Type B pancreatic cell (in vitro differentiated cells): ENCODE measurements around the gene NETO1. TPM values are rescaled to one million over a fixed set of nuclear protein-coding genes. Genes with fewer than 3 reads are reported as not detected.

Source experiments
- DNase-seq: peaks from one replicate; pipeline ENCODE4 v3.0.0; 2021; ENCODE audit warnings: mixed read lengths; ENCODE audit not compliant: unreplicated experiment; ENCODE audit errors: extremely low spot score
- H3K27ac Mint-ChIP-seq: 2 replicates; pipeline ENCODE4 v1.8.0; 2021; ENCODE audit warnings: mild to moderate bottlenecking, mixed read lengths
- H3K27me3 Mint-ChIP-seq: 2 replicates; pipeline ENCODE4 v1.8.0; 2021; ENCODE audit warnings: mixed read lengths
- H3K36me3 Mint-ChIP-seq: 2 replicates; pipeline ENCODE4 v1.8.0; 2021; ENCODE audit warnings: mixed read lengths
- H3K4me1 Mint-ChIP-seq: one replicate; pipeline ENCODE4 v1.8.0; 2021; ENCODE audit warnings: mixed read lengths; ENCODE audit not compliant: unreplicated experiment
- H3K4me3 Mint-ChIP-seq: 2 replicates; pipeline ENCODE4 v1.8.0; 2021; ENCODE audit warnings: mild to moderate bottlenecking, mixed read lengths
- H3K9me3 Mint-ChIP-seq: 2 replicates; pipeline ENCODE4 v1.8.0; 2021; ENCODE audit warnings: mixed read lengths
- CTCF ChIP-seq: fragments of 200-600 bp; sonication (generic); conservative IDR thresholded peaks from 2 replicates; pipeline ENCODE4 v1.5.0; 2021; ENCODE audit warnings: antibody characterized with exemption, mild to moderate bottlenecking
- total RNA-seq: library from RNA; stranded (reverse); gene quantifications from 2 replicates; pipeline ENCODE4 v1.2.1, GENCODE V29; 2021; ENCODE audit warnings: low replicate concordance

Gene NETO1
- total RNA-seq, 1 donor from 2014 or later: 7.0 TPM

GRCh38 chr18:72859088-72859487, 8.7 kb downstream of the NETO1 start:
- H3K27ac Mint-ChIP-seq: no peak overlapping the region
- H3K27me3 Mint-ChIP-seq: peaks cover 32% of the 10 kb centered on the region
- no peaks in the 10 kb centered on the region for H3K36me3 Mint-ChIP-seq
- no peak for DNase-seq
- no peaks in the 10 kb centered on the region for H3K9me3 Mint-ChIP-seq
- no peak for TF ChIP-seq CTCF
- H3K4me1 Mint-ChIP-seq: no peaks in the 10 kb centered on the region
- no peak overlapping the region for H3K4me3 Mint-ChIP-seq

GRCh38 chr18:72849671-72850070, 18.1 kb downstream of the NETO1 start:
- Mint-ChIP-seq H3K4me3 (no peak overlapping the region), H3K36me3 (no peaks in the 10 kb centered on the region), H3K27me3 (no peaks in the 10 kb centered on the region), H3K9me3 (no peaks in the 10 kb centered on the region), H3K27ac (no peak overlapping the region), H3K4me1 (no peaks in the 10 kb centered on the region)
- no peak for DNase-seq
- no peak for TF ChIP-seq CTCF

- Mint-ChIP-seq H3K36me3 (no peaks in the 10 kb centered on the region), H3K9me3 (no peaks in the 10 kb centered on the region), H3K27ac (no peak overlapping the region), H3K27me3 (no peaks in the 10 kb centered on the region), H3K4me1 (no peaks in the 10 kb centered on the region), H3K4me3 (no peak overlapping the region)
- no peak for DNase-seq
- no peak for TF ChIP-seq CTCF
These were observed 19.1 kb downstream of the NETO1 start for GRCh38 chr18:72848503-72849237.

- Mint-ChIP-seq H3K27me3 (no peaks in the 10 kb centered on the region), H3K36me3 (no peaks in the 10 kb centered on the region), H3K4me1 (no peaks in the 10 kb centered on the region), H3K27ac (no peak overlapping the region), H3K4me3 (no peak overlapping the region), H3K9me3 (no peaks in the 10 kb centered on the region)
- DNase-seq: no peak
- no peak for TF ChIP-seq CTCF
These were observed 20.0 kb downstream of the NETO1 start for GRCh38 chr18:72847771-72848170.

- Mint-ChIP-seq H3K9me3 (no peaks in the 10 kb centered on the region), H3K27ac (no peak overlapping the region), H3K36me3 (no peaks in the 10 kb centered on the region), H3K4me3 (no peak overlapping the region), H3K4me1 (no peaks in the 10 kb centered on the region), H3K27me3 (no peaks in the 10 kb centered on the region)
- no peak for DNase-seq
- TF ChIP-seq CTCF: no peak
These were observed 20.9 kb downstream of the NETO1 start for GRCh38 chr18:72846736-72847533.
